GM20431 (cell line): ENCODE data around the gene IGSF21.

Source experiments
- in situ Hi-C: fragments of 300-500 bp; cut with MseI, MboI; formaldehyde crosslinking; loops from one replicate; pipeline ENCODE4 v1.15.0; 2020; ENCODE audit warnings: low sequenced_read_pairs; ENCODE audit not compliant: unreplicated experiment

The IGSF21 gene

DNA sequence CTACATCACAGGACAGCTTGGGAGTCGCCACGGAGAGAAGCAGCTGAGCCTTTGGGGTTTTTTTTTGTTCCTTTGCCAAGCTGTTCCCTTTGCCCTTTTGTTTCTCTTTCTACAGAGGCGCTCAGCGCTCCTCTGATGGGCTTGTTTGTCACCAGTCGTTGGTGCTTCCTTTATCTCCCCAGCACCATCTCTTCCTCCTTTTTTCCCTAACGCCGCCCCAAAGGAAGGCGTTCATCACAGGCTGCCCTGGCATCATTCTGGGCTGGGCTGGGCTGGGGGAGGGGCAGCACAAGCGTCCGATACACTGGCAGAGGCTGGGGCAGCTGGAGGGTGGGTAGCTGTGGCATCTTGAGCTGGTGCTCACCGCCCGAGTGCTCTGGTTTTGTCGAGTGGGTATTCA is 10.5 kb downstream of the IGSF21 start:
- in situ Hi-C loops = no loop called here

- in situ Hi-C loops = no loop called here
Observed at GRCh38 chr1:18118491-18118890, 10.9 kb downstream of the IGSF21 start.

DNA sequence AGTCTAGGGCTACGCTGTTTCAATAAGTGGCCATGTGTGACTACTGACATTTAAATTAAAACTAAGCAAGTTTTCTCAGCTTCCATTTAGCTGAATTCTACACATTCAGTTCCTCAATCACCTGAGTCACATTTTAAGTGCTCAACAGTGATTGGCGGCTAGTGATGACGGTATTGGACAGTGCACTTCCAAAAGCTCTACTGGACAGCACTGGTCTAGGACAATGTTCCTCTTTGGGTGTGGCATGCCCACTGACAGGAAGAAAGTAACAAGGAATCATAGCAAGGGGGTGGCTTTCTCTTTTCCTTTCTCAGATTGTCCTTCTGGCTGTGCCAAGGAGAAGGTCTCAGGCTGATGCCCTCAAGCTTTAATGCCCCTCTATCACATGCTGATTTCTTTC is 11.7 kb downstream of the IGSF21 start:
- in situ Hi-C loops = no loop called here

GRCh38 chr1:18119771-18120377 is 12.3 kb downstream of the IGSF21 start:
- in situ Hi-C loops = no loop called here

DNA sequence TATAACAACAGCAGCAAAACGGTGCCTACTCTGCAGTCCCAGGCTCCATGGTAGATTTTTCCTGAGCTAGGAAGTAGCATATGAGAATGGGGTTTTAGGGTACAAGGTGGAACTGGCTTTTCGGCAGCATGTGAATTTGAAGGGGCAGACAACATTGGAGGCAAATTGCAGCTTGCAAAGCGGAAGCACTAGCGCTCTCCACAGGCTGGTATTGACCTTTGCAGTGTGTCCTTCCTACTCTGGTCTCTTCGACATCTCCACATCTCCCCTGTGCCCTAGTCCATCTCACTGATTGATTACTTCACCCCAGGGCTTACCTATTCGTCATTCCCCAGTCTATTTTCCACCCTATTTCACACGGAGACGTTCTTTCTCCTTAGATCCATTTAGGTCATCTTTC is 13.0 kb downstream of the IGSF21 start:
- in situ Hi-C loops = no loop called here

DNA sequence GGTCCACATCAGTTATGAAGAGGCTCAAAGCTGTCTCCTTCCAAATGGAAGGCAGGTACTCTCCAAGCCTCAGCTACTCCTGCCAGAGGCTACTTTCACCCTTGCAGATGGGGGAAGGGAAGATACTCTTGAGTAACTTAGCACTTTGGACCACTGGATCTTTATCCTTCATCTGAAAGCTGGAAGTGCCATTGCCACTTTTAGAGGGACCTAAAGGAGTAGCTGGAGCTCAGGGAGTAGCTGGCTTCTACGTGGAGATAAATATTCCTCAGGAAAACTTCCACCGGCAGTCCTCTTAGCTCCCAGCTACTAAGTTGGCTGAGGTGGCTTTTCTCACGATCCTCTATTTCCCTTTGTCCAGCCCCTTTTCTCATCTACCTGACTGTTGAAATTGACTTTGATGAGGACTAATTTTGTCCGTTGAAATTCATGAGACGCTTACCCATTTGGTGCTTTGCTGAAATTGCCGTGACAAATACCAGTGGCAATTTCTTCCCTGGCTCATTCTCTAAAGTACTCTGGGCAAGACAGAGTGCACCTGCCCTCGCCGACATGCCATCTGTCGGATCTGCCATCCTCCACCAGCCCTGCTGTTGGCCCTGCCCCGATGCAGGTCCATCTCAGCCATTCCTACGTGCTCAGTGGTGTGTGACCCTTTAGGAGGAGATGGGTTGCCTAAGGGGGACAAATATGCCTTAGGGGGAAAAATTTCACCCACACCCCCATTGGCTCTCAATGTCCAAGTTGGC is 13.6 kb downstream of the IGSF21 start:
- in situ Hi-C loops = no loop called here

GRCh38 chr1:18123467-18123992 is 15.9 kb downstream of the IGSF21 start:
- in situ Hi-C loops = no loop called here

DNA sequence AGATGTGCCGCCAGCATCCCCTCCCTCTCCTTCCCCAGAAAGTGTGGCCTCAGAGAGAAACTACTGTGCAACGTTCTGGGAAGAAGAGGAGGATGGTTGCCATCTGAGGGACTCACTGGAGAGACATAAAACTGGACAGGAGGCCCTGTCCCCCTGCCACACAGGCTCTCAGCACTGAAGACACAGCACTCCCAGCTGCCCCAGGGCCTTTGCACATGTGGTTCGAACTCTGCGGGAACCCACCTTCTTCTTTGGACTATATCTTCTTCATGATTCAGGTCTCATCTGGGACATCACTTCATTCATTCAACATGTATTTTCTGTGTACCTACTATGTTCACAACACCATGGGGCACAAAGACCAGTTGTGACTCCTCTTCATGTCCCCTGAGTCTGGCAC is 17.4 kb downstream of the IGSF21 start:
- in situ Hi-C loops = no loop called here

- in situ Hi-C loops = no loop called here
Observed at GRCh38 chr1:18126616-18127015, 19.0 kb downstream of the IGSF21 start.

GRCh38 chr1:18128298-18128697 is 20.7 kb downstream of the IGSF21 start:
- in situ Hi-C loops = no loop called here

DNA sequence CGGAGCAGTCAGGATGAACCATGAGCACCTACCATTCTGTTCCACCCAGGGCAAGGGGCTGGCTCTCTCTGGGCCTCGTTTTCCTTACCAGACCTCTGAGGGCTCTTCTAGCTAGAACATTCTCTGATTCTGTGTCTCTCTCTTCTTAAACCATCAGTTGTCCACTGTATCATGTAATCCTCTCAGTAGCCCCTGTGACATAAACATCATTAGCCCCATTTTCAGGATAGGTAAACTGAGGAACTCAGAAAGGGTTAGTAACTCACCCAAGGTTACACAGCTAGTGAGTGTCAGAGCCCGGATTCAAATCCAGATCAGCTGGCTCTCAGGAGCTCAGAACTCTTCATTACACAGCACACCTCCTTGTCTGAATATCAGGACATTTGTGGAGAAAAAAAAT is 22.8 kb downstream of the IGSF21 start:
- in situ Hi-C loops = no loop called here

DNA sequence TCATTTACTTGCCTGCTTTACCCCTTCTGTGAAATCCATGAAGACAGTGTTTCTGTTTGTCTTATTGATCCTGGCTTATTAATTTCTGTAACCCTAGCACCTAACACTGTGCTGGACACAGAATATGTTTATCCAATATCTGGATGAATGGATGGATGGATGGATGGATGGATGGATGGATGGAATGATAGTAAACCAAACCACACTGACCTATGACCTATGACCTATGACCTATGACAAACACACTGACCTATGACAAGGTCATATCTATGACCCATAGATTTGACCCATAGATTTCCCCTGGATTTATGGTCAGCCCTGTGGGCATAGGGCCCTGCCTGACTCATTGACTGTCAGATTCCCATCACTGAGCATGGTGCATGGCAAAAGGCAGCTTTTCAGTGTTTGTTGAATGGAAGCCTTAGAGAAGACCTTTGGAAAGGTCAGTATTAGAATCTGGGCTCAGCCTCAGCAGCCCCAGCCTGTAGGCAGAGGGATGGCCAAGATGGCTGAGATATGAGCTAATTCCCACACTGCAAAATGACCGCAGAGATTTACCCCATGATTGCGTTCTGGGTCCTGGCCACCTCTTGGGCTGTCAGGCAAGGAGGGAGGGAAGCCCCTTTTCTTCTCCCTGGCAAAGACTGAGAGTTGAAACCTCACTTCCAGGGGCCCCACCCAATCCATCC is 24.6 kb downstream of the IGSF21 start:
- in situ Hi-C loops = no loop called here

- in situ Hi-C loops = no loop called here
Observed at GRCh38 chr1:18132711-18133541, 25.3 kb downstream of the IGSF21 start.

DNA sequence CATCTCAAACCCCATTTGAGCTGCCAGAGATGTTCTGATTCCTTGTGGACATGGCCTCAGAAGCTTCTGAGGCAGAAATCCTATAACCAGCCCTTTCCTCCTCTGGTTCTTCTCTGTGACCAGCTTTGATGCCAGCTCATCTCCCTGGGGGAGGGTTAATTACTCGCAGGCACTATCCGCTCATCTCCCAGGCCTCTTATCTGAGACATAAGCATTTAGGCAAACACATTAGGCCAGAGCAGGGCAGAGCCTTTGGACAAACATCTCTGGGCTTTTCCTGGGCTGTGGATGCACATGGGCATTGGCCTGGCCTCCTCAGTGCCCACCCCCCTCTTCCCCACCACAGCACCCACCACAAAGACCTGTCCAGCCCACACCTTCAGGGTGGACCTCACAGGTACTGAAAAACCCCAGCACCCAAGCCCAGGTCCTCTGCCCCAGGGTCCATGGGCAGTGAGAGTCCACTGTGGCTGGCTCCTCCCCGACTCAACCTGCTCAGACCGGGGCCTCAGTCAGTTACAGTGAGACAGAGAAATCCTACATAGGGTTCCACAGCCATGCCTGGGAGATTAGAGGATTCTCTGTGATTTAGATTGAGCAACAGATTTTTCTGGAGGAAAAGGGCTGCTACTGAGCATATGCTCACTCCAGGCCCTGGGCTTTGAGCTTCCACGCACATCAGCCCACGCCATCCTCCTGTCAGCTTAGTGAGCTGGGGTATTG is 26.9 kb downstream of the IGSF21 start:
- in situ Hi-C loops = no loop called here

GRCh38 chr1:18137759-18138345 is 30.3 kb downstream of the IGSF21 start:
- in situ Hi-C loops = no loop called here

GRCh38 chr1:18139198-18139981 is 31.8 kb downstream of the IGSF21 start:
- in situ Hi-C loops = no loop called here

DNA sequence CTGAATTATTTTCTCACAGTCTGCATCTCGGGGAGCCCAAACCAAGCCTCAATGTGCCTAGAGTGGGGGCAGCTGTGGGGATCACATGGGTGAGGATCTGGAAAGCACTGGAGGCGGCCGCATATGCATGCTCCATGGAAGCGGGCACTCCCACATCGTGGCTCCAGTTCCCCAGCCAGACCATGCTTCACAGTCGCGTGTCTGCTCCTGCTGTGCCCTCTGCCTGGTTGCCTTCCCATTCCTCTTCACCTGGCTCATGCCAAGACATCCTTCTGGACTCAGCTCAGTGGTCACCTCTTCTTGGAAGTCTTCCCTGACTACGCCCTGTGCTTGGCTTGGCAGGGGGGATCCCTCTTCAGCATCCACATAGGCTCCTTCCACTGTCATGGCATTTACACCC is 32.8 kb downstream of the IGSF21 start:
- in situ Hi-C loops = no loop called here

- in situ Hi-C loops = no loop called here
Observed at GRCh38 chr1:18141661-18142060, 34.1 kb downstream of the IGSF21 start.

GRCh38 chr1:18142471-18142870 is 34.9 kb downstream of the IGSF21 start:
- in situ Hi-C loops = no loop called here
